DND-41 (cell line): ENCODE data around the gene SAMD4A.

Experiments
- ATAC-seq: fragments of 200-7000 bp; cut with Tn5 transposase; 3 replicates; pipeline ENCODE4 v1.9.1; 2021; ENCODE audit warnings: low read depth; ENCODE audit not compliant: insufficient read depth
- DNase-seq: peaks from one replicate; pipeline ENCODE4 v3.0.0-alpha.2; 2020
- H2AFZ ChIP-seq: 2 replicates; pipeline ENCODE4 v1.6.0; 2012; ENCODE audit warnings: low read depth, low read length
- H3K27ac ChIP-seq: 2 replicates; pipeline ENCODE4 v1.5.1; 2012; ENCODE audit warnings: low read length, inconsistent platforms
- H3K27me3 ChIP-seq: fragments of 200-600 bp; sonication (generic); 2 replicates; pipeline ENCODE4 v1.6.0; 2012; ENCODE audit warnings: low read length, mild to moderate bottlenecking, inconsistent platforms; ENCODE audit not compliant: insufficient read depth, poor library complexity
- H3K36me3 ChIP-seq: 2 replicates; pipeline ENCODE4 v1.5.1; 2012; ENCODE audit warnings: low read length, inconsistent platforms; ENCODE audit not compliant: insufficient read depth
- H3K4me1 ChIP-seq: 2 replicates; pipeline ENCODE4 v1.5.1; 2012; ENCODE audit warnings: mild to moderate bottlenecking, low read length; ENCODE audit not compliant: insufficient read depth
- H3K4me2 ChIP-seq: 2 replicates; pipeline ENCODE4 v1.6.0; 2012; ENCODE audit warnings: mild to moderate bottlenecking, moderate library complexity, low read length, inconsistent platforms; ENCODE audit not compliant: insufficient read depth
- H3K4me3 ChIP-seq, 2 experiments: fragments of 200-600 bp in 1 of 2; shearing (Covaris generic) in 1 of 2; 2 replicates each; pipeline ENCODE4 v1.5.1; 2012 to 2016; ENCODE audit warnings: inconsistent platforms in 2 of 2, low read length in 2 of 2, mild to moderate bottlenecking in 2 of 2, low read depth in 1 of 2, moderate library complexity in 1 of 2
- H3K79me2 ChIP-seq: 2 replicates; pipeline ENCODE4 v1.6.0; 2012; ENCODE audit warnings: low read length, inconsistent platforms; ENCODE audit not compliant: insufficient read depth
- H3K9ac ChIP-seq: 2 replicates; pipeline ENCODE4 v1.6.0; 2012; ENCODE audit warnings: low read depth, mild to moderate bottlenecking, inconsistent platforms, low read length, moderate library complexity
- H3K9me3 ChIP-seq: 2 replicates; pipeline ENCODE4 v1.5.1; 2012; ENCODE audit warnings: low read length, moderate library complexity, mild to moderate bottlenecking, inconsistent platforms; ENCODE audit not compliant: insufficient read depth, severe bottlenecking
- H4K20me1 ChIP-seq: 2 replicates; pipeline ENCODE4 v1.6.0; 2012; ENCODE audit warnings: low read length; ENCODE audit not compliant: insufficient read depth
- EZH2 ChIP-seq: IDR thresholded peaks from 3 replicates; pipeline ENCODE4 v1.6.1; 2012; ENCODE audit warnings: borderline replicate concordance, low read depth, mild to moderate bottlenecking, moderate library complexity, low read length, inconsistent platforms; ENCODE audit not compliant: severe bottlenecking
- TF ChIP-seq, protein P1 (sequence below): IDR thresholded peaks from 2 replicates; pipeline ENCODE4 v1.5.1; 2012; ENCODE audit warnings: borderline replicate concordance, low read length, moderate library complexity, mild to moderate bottlenecking; ENCODE audit not compliant: poor library complexity, severe bottlenecking; ENCODE audit errors: extremely low read depth

SAMD4A gene

DNA sequence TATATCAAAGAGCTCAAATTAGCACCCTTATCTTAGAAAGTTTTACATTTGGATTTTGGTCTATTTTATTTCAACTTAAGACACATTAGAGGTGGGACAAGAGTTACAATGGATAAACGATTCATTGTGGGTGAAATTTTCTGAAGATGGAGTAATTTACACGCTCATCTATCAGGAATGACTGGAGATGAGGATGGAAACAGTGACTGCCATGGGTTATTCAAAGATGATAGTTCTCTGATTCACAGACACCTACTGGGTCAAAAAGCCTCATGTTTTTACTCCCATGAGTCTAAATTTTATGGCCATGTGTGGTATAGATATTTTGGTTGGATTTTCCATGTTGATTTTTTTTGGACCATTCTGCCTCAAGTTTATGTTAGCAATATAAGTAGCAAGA is 22.1 kb downstream of the SAMD4A start:
- Histone ChIP-seq H3K36me3 (no peaks in the 10 kb centered on the region), H3K27ac (no peak overlapping the region), H3K27me3 (peaks cover 16% of the 10 kb centered on the region), H3K9ac (no peak overlapping the region), H3K4me3 (no peak overlapping the region), H2AFZ (no peak overlapping the region), H4K20me1 (no peaks in the 10 kb centered on the region; the same call in 1 of the 2 replicates), H3K4me2 (no peak overlapping the region), H3K9me3 (no peaks in the 10 kb centered on the region), H3K4me1 (no peaks in the 10 kb centered on the region), H3K79me2 (no peaks in the 10 kb centered on the region)
- TF ChIP-seq, protein P1, sequence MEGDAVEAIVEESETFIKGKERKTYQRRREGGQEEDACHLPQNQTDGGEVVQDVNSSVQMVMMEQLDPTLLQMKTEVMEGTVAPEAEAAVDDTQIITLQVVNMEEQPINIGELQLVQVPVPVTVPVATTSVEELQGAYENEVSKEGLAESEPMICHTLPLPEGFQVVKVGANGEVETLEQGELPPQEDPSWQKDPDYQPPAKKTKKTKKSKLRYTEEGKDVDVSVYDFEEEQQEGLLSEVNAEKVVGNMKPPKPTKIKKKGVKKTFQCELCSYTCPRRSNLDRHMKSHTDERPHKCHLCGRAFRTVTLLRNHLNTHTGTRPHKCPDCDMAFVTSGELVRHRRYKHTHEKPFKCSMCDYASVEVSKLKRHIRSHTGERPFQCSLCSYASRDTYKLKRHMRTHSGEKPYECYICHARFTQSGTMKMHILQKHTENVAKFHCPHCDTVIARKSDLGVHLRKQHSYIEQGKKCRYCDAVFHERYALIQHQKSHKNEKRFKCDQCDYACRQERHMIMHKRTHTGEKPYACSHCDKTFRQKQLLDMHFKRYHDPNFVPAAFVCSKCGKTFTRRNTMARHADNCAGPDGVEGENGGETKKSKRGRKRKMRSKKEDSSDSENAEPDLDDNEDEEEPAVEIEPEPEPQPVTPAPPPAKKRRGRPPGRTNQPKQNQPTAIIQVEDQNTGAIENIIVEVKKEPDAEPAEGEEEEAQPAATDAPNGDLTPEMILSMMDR = no peak
- TF ChIP-seq EZH2 = no peak
- no peak for DNase-seq
- no peak for ATAC-seq

DNA sequence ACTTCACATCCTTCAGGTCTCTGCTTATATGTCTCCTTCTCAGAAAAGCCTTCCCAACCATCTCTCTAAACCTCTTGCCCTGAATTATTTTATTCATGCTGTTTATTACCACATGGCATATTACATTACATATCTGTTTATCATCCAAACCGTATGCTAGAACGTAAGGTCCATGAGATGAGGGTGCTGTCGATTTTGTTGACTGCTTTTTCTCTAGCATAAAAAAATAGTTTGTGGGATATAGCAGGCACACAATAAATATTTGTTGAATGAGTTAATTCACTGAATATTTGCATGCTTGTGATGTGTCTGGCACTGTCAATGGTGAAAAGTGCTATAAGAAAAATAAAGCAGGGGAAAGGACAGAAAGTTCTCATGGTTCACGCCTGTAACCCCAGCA is 22.9 kb downstream of the SAMD4A start:
- Histone ChIP-seq H3K4me2 (no peak overlapping the region), H3K27me3 (peaks cover 17% of the 10 kb centered on the region), H3K79me2 (no peaks in the 10 kb centered on the region), H3K9ac (no peak overlapping the region), H3K9me3 (no peaks in the 10 kb centered on the region), H2AFZ (no peak overlapping the region), H3K27ac (no peak overlapping the region), H4K20me1 (no peaks in the 10 kb centered on the region; the same call in 1 of the 2 replicates), H3K4me3 (no peak overlapping the region), H3K4me1 (no peaks in the 10 kb centered on the region), H3K36me3 (no peaks in the 10 kb centered on the region)
- no peak for ATAC-seq
- TF ChIP-seq EZH2 = no peak
- TF ChIP-seq, protein P1 = no peak
- no peak for DNase-seq

DNA sequence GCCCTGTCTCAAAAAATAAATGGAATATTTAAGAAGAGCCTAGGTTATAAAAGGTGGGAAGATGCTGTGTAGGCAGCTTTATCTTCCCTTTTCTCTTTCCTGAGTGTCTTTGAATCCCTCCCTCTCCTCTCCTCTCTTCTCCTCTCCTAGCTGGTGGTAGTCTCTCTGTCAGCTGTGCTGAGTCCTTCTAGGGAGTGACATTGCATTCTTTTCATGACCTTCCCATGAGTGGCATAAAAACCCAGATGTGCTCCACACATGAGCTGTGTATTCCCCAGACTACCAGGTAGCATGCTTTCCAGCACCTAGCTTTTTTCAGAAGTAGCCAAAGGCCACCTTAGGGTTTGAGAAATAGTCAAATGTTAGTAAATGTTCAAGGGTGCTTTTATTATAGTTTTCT is 23.6 kb downstream of the SAMD4A start:
- Histone ChIP-seq H3K4me3 (no peak overlapping the region), H3K27ac (no peak overlapping the region), H3K4me2 (no peak overlapping the region), H4K20me1 (no peaks in the 10 kb centered on the region; the same call in 1 of the 2 replicates), H3K36me3 (no peaks in the 10 kb centered on the region), H3K27me3 (peaks cover 16% of the 10 kb centered on the region), H3K9ac (no peak overlapping the region), H2AFZ (no peak overlapping the region), H3K79me2 (no peaks in the 10 kb centered on the region), H3K4me1 (no peaks in the 10 kb centered on the region), H3K9me3 (no peaks in the 10 kb centered on the region)
- ATAC-seq (no peak), DNase-seq (no peak)
- TF ChIP-seq, protein P1 = no peak
- no peak for TF ChIP-seq EZH2

DNA sequence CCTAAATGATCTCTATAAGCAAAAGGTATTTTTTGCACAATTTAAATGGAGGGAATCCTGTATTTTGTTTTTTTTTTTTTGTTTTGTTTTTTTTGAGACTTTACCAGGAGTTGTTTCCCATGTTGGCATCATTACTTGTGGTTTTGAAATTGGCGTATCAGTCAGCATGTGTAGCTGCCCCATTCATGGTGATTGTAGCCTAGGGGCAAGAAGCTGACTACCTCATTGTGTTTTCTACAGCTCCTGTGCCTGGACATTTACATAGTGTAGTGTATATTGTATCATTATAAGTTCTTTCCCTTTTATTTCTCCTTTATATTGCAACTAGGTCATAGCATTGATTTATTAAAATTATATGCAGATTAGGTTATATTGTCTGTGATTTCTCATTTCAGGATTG is 24.5 kb downstream of the SAMD4A start:
- H3K27ac ChIP-seq = no peak overlapping the region
- H3K79me2 ChIP-seq = no peaks in the 10 kb centered on the region
- no peak overlapping the region for H3K4me2 ChIP-seq
- H3K27me3 ChIP-seq = peaks cover 14% of the 10 kb centered on the region
- no peak overlapping the region for H3K4me3 ChIP-seq
- ATAC-seq = no peak
- H3K9ac ChIP-seq = no peak overlapping the region
- TF ChIP-seq, protein P1 = no peak
- TF ChIP-seq EZH2 = no peak
- H4K20me1 ChIP-seq = no peaks in the 10 kb centered on the region; the same call in 1 of the 2 replicates
- H2AFZ ChIP-seq = no peak overlapping the region
- H3K9me3 ChIP-seq = no peaks in the 10 kb centered on the region
- DNase-seq = no peak
- no peaks in the 10 kb centered on the region for H3K36me3 ChIP-seq
- no peaks in the 10 kb centered on the region for H3K4me1 ChIP-seq
